Smooth muscle cell (in vitro differentiated cells): Measurements from ENCODE around the gene RAC2. TPM values are rescaled to one million over a fixed set of nuclear protein-coding genes. Genes with fewer than 3 reads are reported as not detected.

ENCODE experiments used
- DNase-seq: peaks from one replicate; lab custom pipeline; 2025; ENCODE audit not compliant: unreplicated experiment; lab: John Stamatoyannopoulos, UW
- H2AFZ ChIP-seq: fragments of 200-600 bp; sonication (generic); 2 replicates; pipeline ENCODE4 v1.6.0; 2016; ENCODE audit warnings: antibody characterized with exemption, low read depth, mild to moderate bottlenecking
- H3F3A ChIP-seq: fragments of 200-600 bp; sonication (generic); 2 replicates; pipeline ENCODE4 v1.6.0; 2017; ENCODE audit warnings: antibody characterized with exemption, low read depth
- H3K27ac ChIP-seq: fragments of 200-600 bp; sonication (generic); 2 replicates; pipeline ENCODE4 v1.5.1; 2016; ENCODE audit warnings: low read depth, mild to moderate bottlenecking
- H3K27me3 ChIP-seq: fragments of 200-600 bp; sonication (generic); 2 replicates; pipeline ENCODE4 v1.6.1; 2016; ENCODE audit warnings: low read depth, mild to moderate bottlenecking
- H3K36me3 ChIP-seq: fragments of 200-600 bp; sonication (generic); 2 replicates; pipeline ENCODE4 v1.5.1; 2016; ENCODE audit warnings: low read depth
- H3K4me1 ChIP-seq: fragments of 200-600 bp; sonication (generic); 2 replicates; pipeline ENCODE4 v1.5.1; 2016; ENCODE audit warnings: low read depth
- H3K4me2 ChIP-seq: fragments of 200-600 bp; sonication (generic); 2 replicates; pipeline ENCODE4 v1.6.0; 2016; ENCODE audit warnings: mild to moderate bottlenecking
- H3K4me3 ChIP-seq: fragments of 200-600 bp; sonication (generic); 2 replicates; pipeline ENCODE4 v1.5.1; 2016; ENCODE audit warnings: mild to moderate bottlenecking
- H3K79me2 ChIP-seq: fragments of 200-600 bp; sonication (generic); 2 replicates; pipeline ENCODE4 v1.6.0; 2016; ENCODE audit warnings: low read depth, mild to moderate bottlenecking
- H3K9ac ChIP-seq: fragments of 200-600 bp; sonication (generic); 2 replicates; pipeline ENCODE4 v1.6.0; 2016; ENCODE audit warnings: low read depth
- H3K9me3 ChIP-seq: fragments of 200-600 bp; sonication (generic); replicated peaks from 2 replicates; pipeline ENCODE4 v1.5.1; 2016; ENCODE audit warnings: low read depth
- H4K20me1 ChIP-seq: fragments of 200-600 bp; sonication (generic); 2 replicates; pipeline ENCODE4 v1.6.0; 2016; ENCODE audit warnings: low read depth
- WGBS: methylation state at CpG from one replicate; pipeline ENCODE4 v1.1.7; 2016; ENCODE audit warnings: low lambda C conversion rate; 5-methylcytosine and 5-hydroxymethylcytosine counted together
- polyA plus RNA-seq: library from polyadenylated mRNA; unstranded; fragments of >200 nt; fragmentation: Nextera tagmentation; extraction: Ambion mirVana; gene quantifications from 2 replicates; pipeline ENCODE4 v1.2.1, GENCODE V29; 2016
- total RNA-seq: library from RNA; depleted of rRNA; stranded (reverse); fragments of >200 nt; gene quantifications from 2 replicates; pipeline ENCODE4 v1.2.3, GENCODE V29; 2014
- TF ChIP-seq, protein P1 (sequence below): fragments of 200-600 bp; sonication (generic); IDR thresholded peaks from 2 replicates; pipeline ENCODE4 v1.5.1; 2017; ENCODE audit warnings: borderline replicate concordance, mild to moderate bottlenecking, antibody characterized with exemption; ENCODE audit not compliant: insufficient read depth, poor library complexity, severe bottlenecking

The RAC2 gene
- total and polyA plus RNA-seq, 2 experiments from 2014 or later, result 3.6 to 4.0 TPM

DNA sequence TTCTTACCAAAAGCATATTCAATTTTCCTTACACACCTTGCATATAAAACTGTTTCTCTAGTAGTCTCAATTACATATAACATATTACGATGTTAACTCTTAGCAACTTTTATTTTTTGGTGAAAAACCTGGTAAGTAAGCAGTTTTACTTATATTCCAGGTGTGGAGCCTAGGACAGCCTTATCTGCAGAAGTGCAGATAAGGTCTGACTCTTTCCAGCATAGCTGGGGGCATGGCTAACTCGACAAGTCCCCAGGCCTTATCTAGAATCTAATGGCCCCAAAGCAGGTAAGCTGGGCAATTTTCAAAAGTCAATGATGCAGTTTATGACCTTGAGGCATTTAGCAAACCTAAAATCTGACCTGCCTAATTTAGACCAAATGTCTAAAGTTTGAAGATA, 51.9 kb downstream of the RAC2 start:
- TF ChIP-seq, protein P1, sequence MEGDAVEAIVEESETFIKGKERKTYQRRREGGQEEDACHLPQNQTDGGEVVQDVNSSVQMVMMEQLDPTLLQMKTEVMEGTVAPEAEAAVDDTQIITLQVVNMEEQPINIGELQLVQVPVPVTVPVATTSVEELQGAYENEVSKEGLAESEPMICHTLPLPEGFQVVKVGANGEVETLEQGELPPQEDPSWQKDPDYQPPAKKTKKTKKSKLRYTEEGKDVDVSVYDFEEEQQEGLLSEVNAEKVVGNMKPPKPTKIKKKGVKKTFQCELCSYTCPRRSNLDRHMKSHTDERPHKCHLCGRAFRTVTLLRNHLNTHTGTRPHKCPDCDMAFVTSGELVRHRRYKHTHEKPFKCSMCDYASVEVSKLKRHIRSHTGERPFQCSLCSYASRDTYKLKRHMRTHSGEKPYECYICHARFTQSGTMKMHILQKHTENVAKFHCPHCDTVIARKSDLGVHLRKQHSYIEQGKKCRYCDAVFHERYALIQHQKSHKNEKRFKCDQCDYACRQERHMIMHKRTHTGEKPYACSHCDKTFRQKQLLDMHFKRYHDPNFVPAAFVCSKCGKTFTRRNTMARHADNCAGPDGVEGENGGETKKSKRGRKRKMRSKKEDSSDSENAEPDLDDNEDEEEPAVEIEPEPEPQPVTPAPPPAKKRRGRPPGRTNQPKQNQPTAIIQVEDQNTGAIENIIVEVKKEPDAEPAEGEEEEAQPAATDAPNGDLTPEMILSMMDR, result no peak
- Histone ChIP-seq H3K27me3 (no peaks in the 10 kb centered on the region), H3K9ac (no peak overlapping the region), H2AFZ (no peak overlapping the region), H3K4me2 (no peak overlapping the region), H3K4me1 (peaks cover 37% of the 10 kb centered on the region), H3K36me3 (no peaks in the 10 kb centered on the region), H3K9me3 (no peaks in the 10 kb centered on the region), H3F3A (peaks cover 7% of the 10 kb centered on the region), H4K20me1 (no peaks in the 10 kb centered on the region), H3K27ac (peak overlapping the region; percentile 57), H3K4me3 (no peak overlapping the region), H3K79me2 (no peaks in the 10 kb centered on the region)
- 72% methylated on average over 2 of the region's 2 CpGs for WGBS
- no peak for DNase-seq

GRCh38 chr22:37190262-37190780, 53.7 kb downstream of the RAC2 start:
- H2AFZ ChIP-seq, result no peak overlapping the region
- no peaks in the 10 kb centered on the region for H3K79me2 ChIP-seq
- TF ChIP-seq, protein P1, result no peak
- no peaks in the 10 kb centered on the region for H3K27me3 ChIP-seq
- H3K9ac ChIP-seq, result no peak overlapping the region
- no peak overlapping the region for H3K4me3 ChIP-seq
- peaks cover 3% of the 10 kb centered on the region for H3F3A ChIP-seq
- no peaks in the 10 kb centered on the region for H3K9me3 ChIP-seq
- DNase-seq, result no peak
- WGBS, result 51% methylated on average over 4 of the region's 4 CpGs
- no peaks in the 10 kb centered on the region for H4K20me1 ChIP-seq
- peaks cover 35% of the 10 kb centered on the region for H3K4me1 ChIP-seq
- peak overlapping the region; percentile 23 for H3K4me2 ChIP-seq
- H3K36me3 ChIP-seq, result no peaks in the 10 kb centered on the region
- peak overlapping the region; percentile 80 for H3K27ac ChIP-seq

DNA sequence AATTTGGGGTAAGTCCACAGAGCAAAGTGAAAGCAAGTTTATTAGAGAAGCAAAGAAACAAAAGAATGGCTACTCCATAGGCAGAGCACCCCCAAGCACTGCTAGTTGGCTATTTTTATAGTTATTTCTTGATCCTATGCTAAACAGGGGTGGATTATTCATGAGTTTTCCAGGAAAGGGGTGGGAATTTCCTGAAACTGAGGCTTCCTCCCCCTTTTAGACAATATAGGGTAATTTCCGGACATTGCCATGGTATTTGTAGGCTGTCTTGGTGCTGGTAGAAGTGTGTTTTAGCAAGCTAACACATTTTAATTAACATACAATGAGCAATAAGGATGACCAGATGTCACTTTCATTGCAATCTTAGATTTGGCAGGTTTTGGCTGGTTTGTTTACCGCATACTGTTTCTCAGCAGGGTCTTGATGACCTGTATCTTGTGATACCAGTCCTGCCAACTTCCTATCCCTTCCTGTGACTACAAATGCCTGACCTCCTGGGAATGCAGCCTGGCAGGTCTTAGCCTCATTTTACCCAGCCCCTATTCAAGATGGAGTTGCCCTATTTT, 55.1 kb downstream of the RAC2 start:
- Histone ChIP-seq H3K9ac (peak overlapping the region; percentile 42), H3K36me3 (no peaks in the 10 kb centered on the region), H3K4me1 (peaks cover 35% of the 10 kb centered on the region), H4K20me1 (no peaks in the 10 kb centered on the region), H3F3A (peaks cover 3% of the 10 kb centered on the region), H3K79me2 (no peaks in the 10 kb centered on the region), H3K4me3 (no peak overlapping the region), H3K4me2 (peak overlapping the region; percentile 80), H2AFZ (no peak overlapping the region), H3K27me3 (no peaks in the 10 kb centered on the region), H3K27ac (peak overlapping the region; percentile 80), H3K9me3 (no peaks in the 10 kb centered on the region)
- DNase-seq, result no peak
- 31% methylated on average over 2 of the region's 2 CpGs for WGBS
- TF ChIP-seq, protein P1, result no peak
